ENCODE measurements around the gene CCDC3. TPM values are rescaled to one million over a fixed set of nuclear protein-coding genes. Genes with fewer than 3 reads are reported as not detected.

CCDC3 gene
- total and polyA plus RNA-seq, 8 donors: 6.0 to 11.8 (median 8.2) TPM

DNA sequence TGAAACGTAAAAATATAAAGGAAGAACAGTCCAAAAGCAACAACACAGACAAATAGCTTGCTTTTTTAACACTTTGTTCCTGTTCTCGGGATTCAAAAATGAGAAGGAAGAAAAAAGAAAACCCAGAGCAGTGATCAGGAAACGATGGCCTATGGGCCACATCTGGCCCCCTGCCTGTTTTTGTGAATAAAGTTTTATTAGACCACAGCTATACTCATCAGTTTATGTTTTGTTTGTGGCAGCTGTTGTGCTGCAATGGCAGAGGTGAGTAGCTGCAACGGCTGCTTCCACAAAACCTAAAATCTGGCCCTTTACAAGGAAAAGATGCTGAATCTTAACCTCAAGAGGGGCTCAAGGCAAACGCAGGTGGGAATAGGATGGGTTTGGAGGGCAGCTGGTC, 96.4 kb downstream of the CCDC3 start:
- Histone ChIP-seq H3K4me1 (no peaks in the 10 kb centered on the region), H3K9me3 (no peaks in the 10 kb centered on the region), H3K27ac (no peak overlapping the region), H3K27me3 (peaks cover 0 to 9% of the 10 kb centered on the region in 2 donors), H3K4me3 (no peak overlapping the region), H3K36me3 (no peaks in the 10 kb centered on the region)
- intact Hi-C loops (cut with DNase I): loop anchor here in 1 of 2 donors (10.0 kb wide), 1 partner anchor 180 kb away; no protein-coding TSS in a partner anchor
- DNase-seq: no peak
- TF ChIP-seq, protein P1, sequence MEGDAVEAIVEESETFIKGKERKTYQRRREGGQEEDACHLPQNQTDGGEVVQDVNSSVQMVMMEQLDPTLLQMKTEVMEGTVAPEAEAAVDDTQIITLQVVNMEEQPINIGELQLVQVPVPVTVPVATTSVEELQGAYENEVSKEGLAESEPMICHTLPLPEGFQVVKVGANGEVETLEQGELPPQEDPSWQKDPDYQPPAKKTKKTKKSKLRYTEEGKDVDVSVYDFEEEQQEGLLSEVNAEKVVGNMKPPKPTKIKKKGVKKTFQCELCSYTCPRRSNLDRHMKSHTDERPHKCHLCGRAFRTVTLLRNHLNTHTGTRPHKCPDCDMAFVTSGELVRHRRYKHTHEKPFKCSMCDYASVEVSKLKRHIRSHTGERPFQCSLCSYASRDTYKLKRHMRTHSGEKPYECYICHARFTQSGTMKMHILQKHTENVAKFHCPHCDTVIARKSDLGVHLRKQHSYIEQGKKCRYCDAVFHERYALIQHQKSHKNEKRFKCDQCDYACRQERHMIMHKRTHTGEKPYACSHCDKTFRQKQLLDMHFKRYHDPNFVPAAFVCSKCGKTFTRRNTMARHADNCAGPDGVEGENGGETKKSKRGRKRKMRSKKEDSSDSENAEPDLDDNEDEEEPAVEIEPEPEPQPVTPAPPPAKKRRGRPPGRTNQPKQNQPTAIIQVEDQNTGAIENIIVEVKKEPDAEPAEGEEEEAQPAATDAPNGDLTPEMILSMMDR (IDR thresholded peaks at IDR 0.05): no peak
- ATAC-seq: no peak

DNA sequence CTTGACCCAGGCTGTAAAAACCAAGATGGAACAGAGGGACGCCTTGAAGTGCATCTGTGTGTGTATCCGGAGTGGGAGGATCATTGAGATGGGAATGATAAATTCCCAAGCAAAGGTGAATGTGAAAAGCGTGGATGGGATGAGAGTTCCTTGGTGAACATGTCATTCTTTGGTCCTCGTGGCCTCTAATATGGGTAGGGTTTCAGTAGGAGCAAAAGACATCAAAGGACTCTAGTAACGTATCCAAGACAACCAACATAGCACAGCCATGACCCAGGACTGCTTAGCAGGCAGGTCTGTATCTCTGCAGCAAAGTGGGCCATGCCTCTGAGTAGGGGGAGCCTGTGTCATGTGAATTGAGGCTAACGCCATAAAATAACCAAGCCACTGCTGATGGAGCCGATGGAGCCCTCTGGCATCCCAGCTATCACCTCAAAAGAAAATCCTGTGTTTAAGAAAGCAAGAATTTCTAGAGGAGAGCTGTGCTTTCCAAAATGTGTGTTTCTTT, 98.6 kb downstream of the CCDC3 start:
- DNase-seq: no peak
- no peak for ATAC-seq
- Histone ChIP-seq H3K9me3 (no peaks in the 10 kb centered on the region), H3K4me1 (no peaks in the 10 kb centered on the region), H3K36me3 (no peaks in the 10 kb centered on the region), H3K27ac (no peak overlapping the region), H3K27me3 (peaks cover 0 to 9% of the 10 kb centered on the region in 2 donors), H3K4me3 (no peak overlapping the region)
- intact Hi-C loops (cut with DNase I): loop anchor here in 1 of 2 donors (10.0 kb wide), 1 partner anchor 178 kb away; no protein-coding TSS in a partner anchor
- TF ChIP-seq, protein P1 (IDR thresholded peaks at IDR 0.05): no peak

DNA sequence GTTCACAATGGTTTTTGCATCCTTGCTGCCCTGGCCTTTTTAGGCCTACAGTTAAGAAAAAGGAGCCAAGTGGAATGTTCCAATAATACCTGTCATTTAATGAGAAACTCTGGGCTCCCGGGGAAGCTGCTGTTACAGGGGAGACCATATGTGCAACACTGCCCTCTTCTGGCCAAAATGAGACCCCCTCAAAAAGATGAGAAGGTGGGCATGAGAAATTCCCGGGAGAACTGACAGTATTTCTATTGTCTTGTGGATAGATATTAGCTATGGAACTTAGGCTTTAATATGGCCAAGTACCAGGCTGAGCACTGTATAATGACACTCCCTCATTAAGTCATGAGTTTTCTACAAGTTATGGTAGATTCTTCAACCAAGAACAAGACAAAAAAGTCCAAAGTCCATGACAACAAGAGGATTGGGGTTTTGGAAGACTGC, 99.4 kb downstream of the CCDC3 start:
- H3K36me3 ChIP-seq: no peaks in the 10 kb centered on the region
- ATAC-seq (peak; percentile 75), DNase-seq (peak in 2 of 4 donors; percentile 57 to 74)
- H3K4me1 ChIP-seq: no peaks in the 10 kb centered on the region
- TF ChIP-seq, protein P1 (IDR thresholded peaks at IDR 0.05): peak; percentile 62 to 70
- H3K9me3 ChIP-seq: no peaks in the 10 kb centered on the region
- H3K27me3 ChIP-seq: peaks cover 0 to 9% of the 10 kb centered on the region in 2 donors
- no peak overlapping the region for H3K4me3 ChIP-seq
- no peak overlapping the region for H3K27ac ChIP-seq
- intact Hi-C loops (cut with DNase I): loop anchor here in 1 of 2 donors (10.0 kb wide), 1 partner anchor 177 kb away; no protein-coding TSS in a partner anchor

DNA sequence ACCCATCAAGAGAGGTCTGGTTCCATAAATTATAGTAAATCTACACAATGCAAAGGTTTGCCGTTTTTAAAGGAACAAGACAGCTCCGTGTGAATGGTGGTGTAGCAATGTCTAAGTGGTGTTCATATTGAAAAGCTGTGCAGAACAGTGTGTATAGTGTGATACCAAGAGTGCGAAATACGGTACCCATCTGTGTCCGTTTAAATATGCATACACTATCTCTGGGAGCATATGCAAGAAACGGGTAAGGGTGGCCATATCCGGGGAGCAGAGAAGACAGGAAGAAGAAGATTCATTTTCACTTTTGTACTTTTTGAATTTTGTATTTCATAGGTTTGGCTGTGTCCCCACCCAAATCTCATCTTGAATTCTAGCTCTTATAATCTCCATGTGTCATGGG, 102.0 kb downstream of the CCDC3 start:
- H3K36me3 ChIP-seq: no peaks in the 10 kb centered on the region
- DNase-seq (no peak), ATAC-seq (no peak)
- TF ChIP-seq, protein P1 (IDR thresholded peaks at IDR 0.05): no peak
- no peaks in the 10 kb centered on the region for H3K4me1 ChIP-seq
- intact Hi-C loops (cut with DNase I): no loop called here
- no peaks in the 10 kb centered on the region for H3K9me3 ChIP-seq
- no peak overlapping the region for H3K4me3 ChIP-seq
- H3K27ac ChIP-seq: no peak overlapping the region
- H3K27me3 ChIP-seq: peaks cover 0 to 9% of the 10 kb centered on the region in 2 donors

DNA sequence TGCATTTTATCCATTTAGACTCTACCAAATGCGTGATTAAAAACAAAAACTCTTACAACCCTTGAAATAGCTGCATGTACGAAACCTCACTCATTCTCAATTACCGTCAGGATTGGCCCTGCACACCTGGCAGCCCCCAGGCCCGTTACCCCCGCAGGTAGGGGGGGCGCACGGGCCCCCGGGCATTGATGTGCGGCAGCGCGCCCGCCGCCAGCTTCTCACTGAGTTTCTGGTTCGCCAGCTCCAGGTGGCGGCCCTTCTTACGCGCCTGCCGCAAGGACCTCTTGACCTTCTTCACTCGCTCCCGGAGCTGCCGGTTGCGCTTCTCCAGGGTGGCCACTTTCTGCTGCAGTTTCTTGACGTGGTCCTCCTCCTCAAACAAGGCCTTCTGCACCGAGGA, 103.2 kb downstream of the CCDC3 start:
- H3K36me3 ChIP-seq: no peaks in the 10 kb centered on the region
- peaks cover 0 to 6% of the 10 kb centered on the region in 2 donors for H3K9me3 ChIP-seq
- no peak overlapping the region for H3K4me3 ChIP-seq
- no peak overlapping the region for H3K27ac ChIP-seq
- no peaks in the 10 kb centered on the region for H3K4me1 ChIP-seq
- TF ChIP-seq, protein P1 (IDR thresholded peaks at IDR 0.05): no peak
- DNase-seq: no peak
- ATAC-seq: no peak
- H3K27me3 ChIP-seq: peaks cover 0 to 9% of the 10 kb centered on the region in 2 donors
- intact Hi-C loops (cut with DNase I): no loop called here
